HG03139 (cell line): ENCODE results near the gene SLC19A3.
"Not testable (repeated sequence)": the region's sequence is repeated elsewhere in the genome, so short reads cannot be mapped to it uniquely, and the experiment has no call there.

ENCODE experiments used
- ATAC-seq: cut with Tn5 transposase; IDR thresholded peaks from one replicate; pipeline ENCODE4 v1.9.1; 2021; ENCODE audit not compliant: unreplicated experiment

The SLC19A3 gene

GRCh38 chr2:227703961-227704360 is 13.9 kb downstream of the SLC19A3 start:
- ATAC-seq, result no peak

DNA sequence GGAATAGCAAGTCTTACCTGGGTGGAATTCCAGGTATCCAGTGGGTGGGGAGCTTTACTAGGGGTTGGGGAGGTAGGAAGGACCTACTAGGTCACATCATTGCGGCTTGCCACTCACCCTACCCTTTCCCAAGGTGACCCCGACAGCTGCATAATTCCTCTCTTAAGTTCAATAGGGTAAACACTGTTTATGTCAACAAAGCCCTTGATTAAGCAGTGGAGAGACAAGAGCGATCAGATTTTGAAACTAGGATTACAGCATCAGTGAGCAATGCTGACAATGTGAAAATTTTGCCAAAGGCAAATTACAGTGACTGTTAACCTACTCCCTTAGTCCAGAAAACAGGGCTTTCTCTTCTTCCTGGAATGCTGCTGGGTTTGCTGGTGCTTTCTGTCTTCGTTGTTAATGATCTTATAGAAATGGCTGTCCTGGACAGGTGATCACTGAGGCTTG is 14.5 kb downstream of the SLC19A3 start:
- no peak for ATAC-seq

DNA sequence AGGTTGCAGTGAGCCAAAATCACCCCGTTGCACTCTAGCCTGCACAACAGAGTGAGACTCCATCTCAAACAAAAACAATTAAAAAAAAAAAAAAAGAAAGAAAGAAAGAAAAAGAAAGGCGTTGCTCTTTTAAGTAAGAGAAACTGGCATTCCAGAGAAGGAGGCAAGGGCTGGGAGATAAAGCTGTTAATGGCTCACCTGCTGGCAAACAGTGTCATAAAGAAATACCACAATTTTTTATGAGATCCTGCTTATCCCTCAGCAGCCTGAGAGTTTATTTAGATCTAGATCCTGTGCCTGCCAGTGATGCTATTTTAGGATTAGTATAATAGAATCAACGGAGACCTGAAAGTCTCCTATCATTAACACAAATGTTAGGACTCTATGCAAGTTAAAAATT is 16.3 kb downstream of the SLC19A3 start:
- no peak for ATAC-seq

DNA sequence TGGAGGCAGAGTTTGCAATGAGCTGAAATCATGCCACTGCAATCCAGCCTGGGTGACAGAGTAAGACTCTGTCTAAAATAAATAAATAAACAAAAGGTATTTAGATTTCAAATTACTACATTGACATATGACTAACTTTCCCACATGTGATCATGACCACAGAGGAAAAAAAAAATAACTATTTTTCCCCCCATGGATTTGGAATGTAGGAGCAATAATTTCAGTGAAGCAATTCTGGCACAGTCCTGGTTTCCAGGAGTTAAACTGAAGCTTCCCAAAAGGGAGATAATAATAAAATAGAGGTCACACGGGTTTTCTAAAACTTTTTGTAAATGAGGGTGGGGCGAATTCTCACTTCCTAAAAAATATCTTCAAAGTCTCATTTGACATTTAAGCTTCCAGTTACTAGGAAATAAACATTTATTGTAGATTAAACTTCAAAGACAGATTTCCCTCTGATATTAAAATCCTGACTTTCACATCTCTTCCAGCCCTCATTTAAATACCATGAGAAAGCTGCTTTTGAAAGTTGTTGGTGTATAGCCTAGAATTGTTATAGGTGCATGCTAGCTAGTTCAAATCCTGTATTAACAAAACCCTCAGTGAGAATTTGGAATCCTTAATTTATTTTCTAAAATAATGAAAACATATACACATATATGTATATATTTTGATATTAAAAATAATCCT is 20.7 kb downstream of the SLC19A3 start:
- no peak for ATAC-seq

- no peak for ATAC-seq
Observed at GRCh38 chr2:227687189-227687588, 30.6 kb downstream of the SLC19A3 start.

DNA sequence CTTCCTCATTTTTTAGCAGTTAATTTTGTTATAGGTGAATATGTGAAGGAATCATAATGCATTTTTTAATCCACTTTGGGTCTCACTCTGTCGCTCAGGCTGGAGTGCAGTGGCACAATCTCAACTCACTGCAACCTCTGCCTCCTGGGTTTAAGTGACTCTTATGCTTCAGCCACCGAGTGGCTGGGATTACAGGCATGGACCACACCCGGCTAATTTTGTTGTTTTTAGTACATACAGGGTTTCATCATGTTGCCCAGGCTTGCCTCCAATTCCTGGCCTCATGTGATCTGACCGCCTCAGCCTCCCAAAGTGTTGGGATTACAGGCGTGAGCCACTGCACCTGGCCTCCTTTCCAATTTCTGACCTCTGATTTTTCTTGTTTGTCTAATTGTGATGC is 33.6 kb downstream of the SLC19A3 start:
- no peak for ATAC-seq

GRCh38 chr2:227677928-227678327 is 39.9 kb downstream of the SLC19A3 start:
- no peak for ATAC-seq

DNA sequence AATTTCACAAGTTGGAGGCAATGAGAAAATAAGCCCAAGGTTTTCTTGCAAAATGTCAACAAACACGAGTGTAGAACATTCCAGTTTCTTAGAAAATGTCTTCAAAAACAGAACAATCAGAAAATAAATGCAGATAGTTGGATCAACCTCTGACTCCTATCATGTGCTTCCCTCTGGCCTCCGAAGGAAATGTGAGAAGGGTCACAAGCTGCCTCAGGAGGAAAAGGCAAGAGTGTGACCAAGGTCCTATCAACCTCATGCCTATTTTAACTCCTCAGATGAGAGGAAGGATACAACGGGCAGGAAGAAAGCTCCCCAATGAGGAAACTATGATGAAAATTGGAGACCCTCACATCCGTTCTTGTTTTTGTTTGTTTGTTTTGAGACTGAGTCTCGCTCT is 43.3 kb downstream of the SLC19A3 start:
- no peak for ATAC-seq

- not testable (repeated sequence) for ATAC-seq
Observed at GRCh38 chr2:227673620-227674019, 44.2 kb downstream of the SLC19A3 start.

DNA sequence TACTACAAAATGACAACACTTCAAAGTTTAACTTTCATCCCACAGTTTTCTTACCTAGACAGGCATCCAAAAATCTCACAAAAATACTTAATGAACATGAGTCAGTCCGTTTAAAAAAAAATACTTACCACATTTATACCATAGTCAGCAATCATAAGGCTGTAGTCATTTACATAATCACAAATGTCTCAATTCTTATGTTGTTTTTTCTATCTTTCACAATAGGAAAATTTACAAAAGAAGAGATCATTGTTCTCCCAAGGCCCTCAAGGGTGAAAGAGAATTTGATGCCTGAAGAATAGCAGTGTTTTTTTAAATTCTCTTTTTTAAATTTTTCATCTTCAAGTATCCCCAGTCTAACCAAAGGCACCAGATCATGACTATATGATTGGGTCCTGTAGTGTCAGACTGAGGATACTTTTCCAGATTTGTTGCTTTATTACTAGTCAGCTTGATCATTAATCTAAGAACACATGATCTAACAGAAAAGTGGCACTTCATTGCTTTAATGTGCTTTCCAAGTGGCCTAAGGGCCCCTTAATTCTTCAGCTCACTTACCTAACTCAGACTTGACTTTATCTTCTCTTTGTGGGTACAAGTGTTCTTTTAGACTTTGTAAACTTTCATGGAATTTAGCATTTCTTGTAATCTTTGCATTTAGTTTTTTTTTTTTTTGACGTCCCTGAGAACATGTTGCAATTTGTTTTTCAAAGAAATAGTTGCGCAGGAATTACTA is 46.5 kb downstream of the SLC19A3 start:
- no peak for ATAC-seq

- ATAC-seq, result not testable (repeated sequence)
Observed at GRCh38 chr2:227666631-227667170, 51.1 kb downstream of the SLC19A3 start, which contains the start of gene SCYGR5. Gene SCYGR5 (plus strand): TSS chr2:227666804. CDS start chr2:227666804, 0 bp downstream.

- ATAC-seq, result no peak
Observed at GRCh38 chr2:227665189-227665940, 52.5 kb downstream of the SLC19A3 start.

DNA sequence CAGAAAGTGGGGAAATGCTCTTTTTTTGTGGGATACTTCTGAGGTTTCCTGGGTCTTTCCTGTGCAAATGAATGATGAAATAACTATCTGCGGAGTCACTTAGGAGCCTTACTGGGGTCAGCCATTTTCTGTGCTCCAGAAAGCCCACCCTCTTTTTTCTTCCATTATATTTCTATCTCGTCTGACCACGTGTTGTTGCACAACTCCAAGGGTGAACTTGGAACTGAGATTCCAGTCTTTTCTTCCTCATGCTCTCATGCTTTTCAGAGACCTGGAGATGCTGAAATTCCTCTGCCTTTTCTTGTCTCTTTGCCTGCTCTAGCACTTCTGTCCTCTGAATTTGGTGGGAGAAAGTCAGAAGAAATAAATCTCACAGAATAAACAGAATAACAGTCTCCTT is 56.0 kb downstream of the SLC19A3 start:
- ATAC-seq, result no peak

DNA sequence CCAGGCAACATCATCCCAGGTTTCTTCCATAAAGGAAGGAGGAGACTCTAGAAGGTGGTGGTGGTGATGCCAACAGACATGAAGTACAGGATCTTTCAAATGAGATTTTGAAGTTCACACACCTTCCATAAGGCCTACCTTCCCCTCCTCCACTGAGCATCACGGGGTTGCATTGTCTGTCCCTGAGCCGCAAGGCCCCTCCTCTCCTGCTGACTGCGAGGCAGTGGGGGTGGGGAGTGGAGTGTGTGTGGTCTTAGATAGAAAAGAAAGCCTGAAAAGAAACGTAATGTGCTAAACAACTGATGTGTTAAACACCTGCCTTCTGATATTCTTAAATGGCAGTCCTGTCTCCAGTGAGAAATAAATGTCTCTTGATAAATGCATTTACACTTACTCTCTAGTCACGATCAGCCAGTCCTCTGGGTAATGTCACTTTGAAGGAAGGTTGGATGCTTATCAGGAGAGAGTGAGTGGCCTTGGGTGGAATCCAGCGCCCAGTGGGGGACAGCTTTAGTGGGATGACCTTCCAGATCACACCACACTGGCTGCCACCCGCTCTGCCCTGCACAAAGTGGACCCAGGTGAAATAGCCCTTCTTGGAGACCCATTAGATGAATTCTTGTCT is 56.7 kb downstream of the SLC19A3 start:
- ATAC-seq, result no peak

DNA sequence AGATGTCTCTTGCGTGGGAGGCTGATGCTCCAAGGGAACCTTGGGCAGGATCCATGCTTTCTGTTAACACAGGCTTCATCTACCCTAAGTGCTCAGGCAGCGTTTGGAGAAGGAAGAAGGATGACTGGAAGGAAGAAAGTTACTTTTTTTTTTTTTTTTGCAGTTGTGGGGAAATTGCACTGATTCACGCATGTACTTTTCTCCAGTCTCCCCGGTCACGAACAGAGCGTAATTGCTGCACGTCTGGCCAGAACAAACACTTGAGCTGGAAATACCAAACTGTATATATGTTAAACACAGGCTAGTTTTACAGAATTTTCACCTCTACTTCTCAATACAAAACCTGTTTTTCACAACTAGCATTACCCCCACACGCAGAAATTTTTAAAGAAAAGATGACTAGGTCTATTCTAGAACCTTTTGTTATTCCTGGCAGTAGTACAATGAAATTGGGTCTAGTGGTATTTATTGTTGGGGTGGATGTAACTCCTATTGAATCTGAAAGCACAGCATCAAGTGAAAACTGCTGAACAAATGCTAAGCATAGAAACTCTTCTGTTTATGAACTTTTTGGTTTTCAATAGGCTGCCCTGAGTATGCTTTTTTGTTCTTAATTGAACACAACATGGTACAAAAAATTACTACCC is 60.5 kb downstream of the SLC19A3 start:
- ATAC-seq, result no peak

GRCh38 chr2:227655454-227655853 is 62.4 kb downstream of the SLC19A3 start:
- ATAC-seq, result no peak

GRCh38 chr2:227654426-227654825 is 63.4 kb downstream of the SLC19A3 start:
- no peak for ATAC-seq

- no peak for ATAC-seq
Observed at GRCh38 chr2:227653419-227653818, 64.4 kb downstream of the SLC19A3 start.

DNA sequence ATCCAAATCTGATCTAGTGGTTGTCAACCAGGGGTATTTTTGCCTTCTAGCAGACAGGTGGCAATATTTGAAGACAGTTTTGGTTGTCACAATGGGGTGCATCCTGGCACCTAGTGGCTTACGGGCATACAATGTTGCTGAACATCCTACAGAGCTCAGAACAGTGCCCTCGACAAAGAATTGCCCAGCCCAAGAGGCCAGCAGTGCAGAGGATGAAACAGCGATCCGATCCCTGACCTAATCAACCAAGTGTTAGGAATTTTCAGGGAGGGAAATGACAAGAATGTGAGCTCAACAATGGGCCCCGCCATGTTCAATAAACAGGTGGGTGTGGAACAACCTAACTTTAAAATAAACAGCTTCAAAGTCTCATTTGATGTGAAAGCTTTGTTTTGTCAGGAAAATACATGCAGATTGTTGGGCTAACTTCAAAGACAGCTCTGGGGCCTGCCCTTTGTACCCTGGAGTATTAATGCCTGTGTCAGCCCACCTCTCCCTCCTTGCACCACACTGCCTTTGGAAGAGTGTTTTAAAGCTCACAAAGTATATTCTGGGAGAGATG is 73.8 kb downstream of the SLC19A3 start:
- ATAC-seq, result no peak

- no peak for ATAC-seq
Observed at GRCh38 chr2:227642656-227643055, 75.2 kb downstream of the SLC19A3 start.
